ENCODE results near the gene ZNF398. TPM values are rescaled to one million over a fixed set of nuclear protein-coding genes. Genes with fewer than 3 reads are reported as not detected.
"Not testable (repeated sequence)": the region's sequence is repeated elsewhere in the genome, so short reads cannot be mapped to it uniquely, and the experiment has no call there.

The ZNF398 gene
- total RNA-seq, 1 donor from 2014 or later = 25.4 TPM

DNA sequence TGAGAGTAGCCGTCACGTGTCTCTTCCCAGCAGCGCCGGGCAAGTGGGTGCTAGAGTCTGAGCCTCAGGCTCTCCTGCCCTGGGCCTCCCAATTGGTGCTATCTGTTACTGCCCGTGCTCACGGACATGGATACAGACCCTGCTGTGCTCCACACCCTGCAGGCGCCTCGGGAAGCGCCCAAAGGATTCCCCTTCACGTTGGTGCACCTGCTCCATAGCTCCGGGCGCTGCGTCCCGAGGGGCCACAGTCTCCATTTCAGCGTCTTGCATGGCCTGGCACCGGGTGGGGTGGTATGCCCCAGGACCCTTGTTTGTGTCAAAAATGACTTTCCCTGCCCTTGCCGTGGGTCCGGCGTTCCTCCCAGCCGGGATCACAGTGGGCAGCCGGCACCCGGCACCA, 78.4 kb downstream of the ZNF398 start:
- no peak for DNase-seq (ENCODE audit: low spot score)

DNA sequence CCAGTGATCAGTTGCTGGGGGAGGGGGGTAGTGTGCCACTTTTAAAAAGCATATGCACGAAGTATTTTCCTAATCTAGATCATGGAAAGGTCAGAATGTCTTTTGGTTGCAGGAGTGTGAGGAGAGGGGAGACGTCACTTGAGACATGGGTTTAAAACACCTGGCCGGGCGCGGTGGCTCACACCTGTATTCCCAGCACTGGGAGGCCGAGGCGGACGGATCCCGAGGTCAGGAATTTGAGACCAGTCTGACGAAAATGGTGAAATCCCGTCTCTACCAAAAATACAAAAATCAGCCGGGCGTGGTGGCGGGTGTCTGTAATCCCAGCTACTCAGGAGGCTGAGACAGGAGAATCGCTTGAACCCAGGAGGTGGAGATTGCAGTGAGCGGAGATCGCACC, 79.1 kb downstream of the ZNF398 start:
- DNase-seq (ENCODE audit: low spot score) = not testable (repeated sequence)

DNA sequence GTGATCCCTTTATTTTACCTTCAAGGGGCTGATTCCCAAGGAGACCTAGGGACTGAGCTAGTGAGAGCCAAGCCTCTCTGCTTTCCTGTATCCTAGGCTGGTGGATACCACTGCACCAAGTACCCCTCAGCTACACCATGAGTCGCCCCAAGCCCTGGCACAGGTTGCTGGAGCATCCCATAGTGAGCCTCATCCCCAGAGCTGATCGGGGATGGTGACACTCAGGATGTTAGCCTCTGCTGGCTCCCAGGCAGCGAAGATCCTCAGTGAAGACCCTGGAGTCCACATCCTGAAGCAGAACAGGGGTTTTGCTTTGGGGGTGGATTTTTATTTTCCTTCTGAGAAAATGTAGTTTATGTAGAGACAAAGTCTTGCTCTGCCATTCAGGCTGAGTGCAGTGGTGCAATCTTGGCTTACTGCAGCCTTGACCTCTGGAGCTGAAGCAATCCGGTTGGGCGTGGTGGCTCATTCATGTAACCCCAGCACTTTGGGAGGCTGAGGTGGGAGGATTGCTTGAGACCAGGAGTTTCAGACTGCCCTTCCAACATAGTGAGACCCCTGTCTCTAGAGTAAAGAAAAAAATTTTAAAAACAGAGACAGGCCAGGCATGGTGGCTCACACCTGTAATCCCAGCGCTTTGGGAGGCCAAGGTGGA, 79.7 kb downstream of the ZNF398 start:
- DNase-seq (ENCODE audit: low spot score) = no peak

DNA sequence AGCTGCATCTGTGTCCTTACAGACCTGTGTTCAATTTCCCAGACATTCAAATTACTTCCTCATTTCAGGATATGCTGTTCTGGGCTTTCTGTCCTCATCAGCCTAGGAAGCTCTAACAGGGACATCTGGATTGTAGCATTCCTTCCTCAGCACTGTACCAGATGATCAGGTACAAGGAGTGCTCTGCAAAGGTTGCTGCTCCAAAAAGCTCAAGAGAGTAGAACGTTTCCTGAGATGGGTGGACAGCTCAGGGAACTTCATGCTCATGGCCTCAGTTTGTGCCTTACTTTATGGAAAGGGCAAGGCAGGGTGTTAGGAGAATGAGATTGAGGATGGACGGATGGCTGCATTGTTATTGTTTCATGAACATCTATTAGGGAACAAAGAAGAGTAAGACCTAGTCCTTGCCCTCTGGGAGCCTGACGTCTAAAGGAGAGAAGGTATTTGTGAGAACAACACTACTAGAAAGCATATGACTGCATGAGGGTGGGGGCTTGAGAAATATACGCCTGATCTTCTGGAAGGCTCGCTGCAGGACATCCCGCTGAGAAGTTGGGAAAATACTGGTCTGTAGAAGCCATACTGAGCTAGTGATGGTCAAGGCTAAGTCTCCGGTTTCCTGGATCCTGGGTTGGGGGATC, 81.7 kb downstream of the ZNF398 start:
- DNase-seq (ENCODE audit: low spot score) = no peak

DNA sequence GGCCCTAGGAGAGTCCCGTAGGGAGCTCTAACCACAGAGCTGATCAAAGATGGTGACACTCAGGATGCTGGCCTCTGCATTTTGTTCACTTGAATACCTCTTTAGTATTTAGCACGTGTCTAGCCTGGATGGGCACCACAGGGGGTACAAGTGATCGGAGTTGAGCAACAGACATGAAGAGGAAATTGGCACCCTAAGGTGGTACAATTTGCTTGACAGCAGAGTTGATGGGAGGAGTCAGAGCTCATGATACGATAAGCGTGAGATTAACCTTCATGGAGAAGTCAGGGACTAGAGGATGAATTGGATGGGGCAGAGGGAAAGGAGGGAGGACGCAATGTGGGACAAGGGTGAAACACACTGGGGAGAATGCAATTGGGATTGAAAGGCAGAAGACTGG, 82.3 kb downstream of the ZNF398 start:
- DNase-seq (ENCODE audit: low spot score) = no peak

DNA sequence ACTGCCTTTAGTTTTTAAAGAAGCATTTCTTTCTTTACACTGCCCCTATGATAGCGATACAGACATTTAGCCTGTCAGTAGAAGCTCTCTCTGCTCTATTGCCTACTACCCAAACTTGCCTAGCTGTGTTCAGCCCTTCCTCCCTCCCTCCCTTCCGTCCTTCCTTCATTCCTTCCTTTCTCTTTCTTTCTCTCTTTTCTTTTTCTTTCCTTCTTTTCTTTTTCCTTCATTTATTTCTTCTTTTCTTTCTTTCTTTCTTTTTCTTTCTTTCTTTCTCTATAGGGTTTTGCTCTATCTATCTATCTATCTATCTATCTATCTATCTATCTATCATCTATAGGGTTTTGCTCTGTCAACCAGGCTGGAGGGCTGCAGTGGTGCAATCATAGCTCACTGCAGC, 85.1 kb downstream of the ZNF398 start:
- DNase-seq (ENCODE audit: low spot score) = no peak

Other genes with a start within 250 kb of the ZNF398 start
- 116 TPM for gene PDIA4, start 118.9 kb upstream of the ZNF398 start, total RNA-seq
- 9.8 TPM for gene ZNF786, start 56.7 kb upstream of the ZNF398 start, total RNA-seq
- gene ZNF425, start 21.1 kb upstream of the ZNF398 start, total RNA-seq = 3.0 TPM
- 46.6 TPM for gene ZNF282, start 48.1 kb downstream of the ZNF398 start, total RNA-seq
- 11.2 TPM for gene ZNF212, start 92.2 kb downstream of the ZNF398 start, total RNA-seq
- 30.0 TPM for gene ZNF783, start 114.7 kb downstream of the ZNF398 start, total RNA-seq